Measurements from ENCODE around the gene DSG3. TPM values are rescaled to one million over a fixed set of nuclear protein-coding genes. Genes with fewer than 3 reads are reported as not detected.

Gene DSG3
- total RNA-seq, 1 donor from 2014 or later: 0.07 TPM

- no peak for DNase-seq (ENCODE audit: low read depth, low spot score)
Measured at GRCh38 chr18:31516437-31516836, 68.9 kb downstream of the DSG3 start.

- no peak for DNase-seq (ENCODE audit: low read depth, low spot score)
Measured at GRCh38 chr18:31526374-31526773, 78.8 kb downstream of the DSG3 start.

Other genes starting within 250 kb of the DSG3 start
- not detected in 2 replicates for gene DSG1, start 129.6 kb upstream of the DSG3 start, total RNA-seq
- not detected in 2 replicates for gene DSG4, start 71.0 kb upstream of the DSG3 start, total RNA-seq
- gene DSG2, start 50.4 kb downstream of the DSG3 start, total RNA-seq: under 0.01 and 0.07 TPM in 2 replicates
- gene TTR, start 144.1 kb downstream of the DSG3 start, total RNA-seq: not detected in 2 replicates
- 9.1 and 12.2 TPM in 2 replicates for gene B4GALT6, start 236.8 kb downstream of the DSG3 start, total RNA-seq

Measured in pulmonary artery endothelial cell (primary cell).